ENCODE results near the gene GAPDHS.

GRCh38 chr19:35585848-35586247 lies 52.6 kb downstream of the GAPDHS start, which contains the start of gene PMIS2:
- no peak for TF ChIP-seq CTCF (IDR thresholded peaks at IDR 0.05)
- no peak for TF ChIP-seq EZH2 (IDR thresholded peaks at IDR 0.05)
- TF ChIP-seq EZH2phosphoT487 (IDR thresholded peaks at IDR 0.05), result no peak
